Neural progenitor cell (in vitro differentiated cells): ENCODE data around the gene EPPIN.

Source experiments
- EZH2 ChIP-seq: fragments of 200-600 bp; sonication (generic); IDR thresholded peaks from 2 replicates; pipeline ENCODE4 v1.6.1; 2017; ENCODE audit warnings: antibody characterized with exemption, mild to moderate bottlenecking, moderate library complexity
- EZH2phosphoT487 ChIP-seq: fragments of 200-600 bp; sonication (generic); IDR thresholded peaks from 2 replicates; pipeline ENCODE4 v1.6.1; 2017; ENCODE audit warnings: antibody characterized with exemption
- TF ChIP-seq, protein P1 (sequence below): fragments of 200-600 bp; sonication (generic); IDR thresholded peaks from 2 replicates; pipeline ENCODE4 v1.5.1; 2017; ENCODE audit warnings: antibody characterized with exemption, mild to moderate bottlenecking

DNA sequence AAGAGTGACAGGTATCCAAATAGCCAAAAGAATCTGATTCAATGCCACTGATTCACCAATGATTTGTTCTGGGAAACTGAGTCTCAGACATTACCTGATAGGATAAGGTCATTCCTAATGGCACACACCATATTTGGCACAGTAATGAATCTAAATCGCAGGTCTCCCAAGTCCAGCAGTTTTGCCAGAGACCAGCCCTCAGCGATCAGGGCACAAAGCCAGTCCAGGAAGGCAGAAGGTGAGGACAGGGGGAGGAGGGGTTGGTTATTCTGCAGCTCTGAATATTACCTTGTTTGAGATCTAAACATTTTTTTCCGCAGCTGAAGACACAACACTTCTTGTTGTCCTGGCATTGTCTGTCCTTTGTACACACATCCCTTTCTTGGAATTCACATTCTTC lies 1.9 kb downstream of the EPPIN start:
- TF ChIP-seq, protein P1, sequence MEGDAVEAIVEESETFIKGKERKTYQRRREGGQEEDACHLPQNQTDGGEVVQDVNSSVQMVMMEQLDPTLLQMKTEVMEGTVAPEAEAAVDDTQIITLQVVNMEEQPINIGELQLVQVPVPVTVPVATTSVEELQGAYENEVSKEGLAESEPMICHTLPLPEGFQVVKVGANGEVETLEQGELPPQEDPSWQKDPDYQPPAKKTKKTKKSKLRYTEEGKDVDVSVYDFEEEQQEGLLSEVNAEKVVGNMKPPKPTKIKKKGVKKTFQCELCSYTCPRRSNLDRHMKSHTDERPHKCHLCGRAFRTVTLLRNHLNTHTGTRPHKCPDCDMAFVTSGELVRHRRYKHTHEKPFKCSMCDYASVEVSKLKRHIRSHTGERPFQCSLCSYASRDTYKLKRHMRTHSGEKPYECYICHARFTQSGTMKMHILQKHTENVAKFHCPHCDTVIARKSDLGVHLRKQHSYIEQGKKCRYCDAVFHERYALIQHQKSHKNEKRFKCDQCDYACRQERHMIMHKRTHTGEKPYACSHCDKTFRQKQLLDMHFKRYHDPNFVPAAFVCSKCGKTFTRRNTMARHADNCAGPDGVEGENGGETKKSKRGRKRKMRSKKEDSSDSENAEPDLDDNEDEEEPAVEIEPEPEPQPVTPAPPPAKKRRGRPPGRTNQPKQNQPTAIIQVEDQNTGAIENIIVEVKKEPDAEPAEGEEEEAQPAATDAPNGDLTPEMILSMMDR, result no peak
- TF ChIP-seq EZH2phosphoT487 (no peak), EZH2 (no peak)
